ENCODE results near the gene DEFB112.

DNA sequence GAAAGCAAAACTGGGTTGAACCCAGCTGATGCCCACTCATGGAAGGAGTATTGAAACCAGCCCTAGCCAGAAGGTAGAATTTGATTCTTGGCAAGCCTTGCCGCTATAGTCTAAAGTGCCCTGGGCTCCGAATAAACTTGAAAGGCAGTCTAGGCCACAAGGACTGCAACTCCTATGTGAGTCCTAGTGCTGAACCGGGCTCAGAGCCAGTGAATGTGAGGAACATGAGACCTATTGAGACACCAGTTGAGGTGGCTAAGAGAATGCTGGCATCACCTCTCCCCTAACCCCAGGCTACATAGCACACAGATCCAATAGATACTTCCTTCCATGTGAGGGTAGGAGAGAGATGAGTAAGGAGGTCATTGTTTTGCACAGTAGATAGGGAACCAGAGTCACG lies 24.5 kb downstream of the DEFB112 start:
- TF ChIP-seq POLR2A (IDR thresholded peaks at IDR 0.05; ENCODE audit: low read length) (no peak), GATA1 (IDR thresholded peaks at IDR 0.05; ENCODE audit: low read depth, low read length) (no peak)

All from erythroblast (primary cell).